ENCODE results near the gene A3GALT2.

Gene A3GALT2

GRCh38 chr1:33350611-33351280 lies 29.8 kb upstream of the A3GALT2 start:
- Histone ChIP-seq H3K9me3 (ENCODE audit: control insufficient read depth, low read length) (no peaks in the 10 kb centered on the region), H3K36me3 (ENCODE audit: control insufficient read depth, insufficient read depth, low read length) (peaks cover 48% of the 10 kb centered on the region), H3K4me3 (ENCODE audit: extremely low read depth, insufficient read depth, low read length, poor library complexity, severe bottlenecking) (peak overlapping the region; percentile 48), H3K27ac (ENCODE audit: low read depth, low read length, severe bottlenecking) (peak overlapping the region; percentile 82), H3K4me1 (ENCODE audit: control insufficient read depth, insufficient read depth, low read length, poor library complexity, severe bottlenecking) (peaks cover 14% of the 10 kb centered on the region)
- WGBS, 2 experiments (ENCODE audit: insufficient coverage in 2 of 2): 32 to 60% methylated on average over 5 of the region's 6 CpGs

DNA sequence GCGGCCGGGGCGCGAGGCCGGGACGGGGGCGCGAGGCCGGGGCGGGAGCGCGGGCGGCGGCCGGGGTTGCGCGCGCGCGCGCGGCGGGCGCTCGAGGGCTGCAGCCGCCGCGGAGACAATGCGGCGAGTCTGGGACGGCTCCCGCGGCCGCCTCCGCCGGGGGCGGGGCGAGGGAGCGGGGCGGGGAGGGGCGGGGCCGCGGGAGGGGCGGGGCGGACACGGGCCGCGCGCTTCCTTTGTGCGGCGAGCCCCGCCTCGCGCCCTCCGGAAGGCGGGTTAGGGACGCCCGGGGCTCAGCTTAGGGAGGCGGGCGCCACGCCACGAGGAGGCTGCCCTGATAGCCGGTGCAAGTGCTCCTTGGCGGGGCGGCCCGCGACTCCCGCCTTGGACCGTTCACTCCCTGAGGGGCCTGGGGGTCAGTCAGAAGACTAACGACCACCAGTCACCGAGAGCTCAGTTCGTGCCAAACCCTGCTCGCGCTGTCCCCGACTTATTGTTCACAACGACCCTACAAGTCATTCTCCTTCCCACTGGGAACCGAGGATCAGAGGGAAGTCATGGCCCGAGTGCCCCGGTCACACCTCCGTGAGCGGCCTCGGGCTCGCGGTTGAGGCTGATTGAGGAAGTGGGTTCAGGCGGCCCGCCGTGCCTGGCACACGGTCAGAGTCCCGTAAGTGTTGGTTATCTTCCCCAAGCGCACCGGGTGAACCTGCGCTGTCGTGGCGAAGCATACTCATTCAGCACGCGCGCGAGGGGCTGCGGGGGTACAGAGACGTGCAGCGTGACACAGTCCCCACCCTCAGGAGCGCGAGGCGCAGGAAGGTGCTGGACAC lies 29.1 kb upstream of the A3GALT2 start:
- Histone ChIP-seq H3K36me3 (ENCODE audit: control insufficient read depth, insufficient read depth, low read length) (peaks cover 45% of the 10 kb centered on the region), H3K27ac (ENCODE audit: low read depth, low read length, severe bottlenecking) (peak overlapping the region; percentile 82), H3K4me1 (ENCODE audit: control insufficient read depth, insufficient read depth, low read length, poor library complexity, severe bottlenecking) (peaks cover 22% of the 10 kb centered on the region), H3K9me3 (ENCODE audit: control insufficient read depth, low read length) (no peaks in the 10 kb centered on the region), H3K4me3 (ENCODE audit: extremely low read depth, insufficient read depth, low read length, poor library complexity, severe bottlenecking) (peak overlapping the region; percentile 48)
- WGBS, 2 experiments (ENCODE audit: insufficient coverage in 2 of 2): 3% methylated on average over 47 to 67 of the region's 104 CpGs

GRCh38 chr1:33349081-33349759 lies 28.3 kb upstream of the A3GALT2 start:
- Histone ChIP-seq H3K4me1 (ENCODE audit: control insufficient read depth, insufficient read depth, low read length, poor library complexity, severe bottlenecking) (peaks cover 30% of the 10 kb centered on the region), H3K36me3 (ENCODE audit: control insufficient read depth, insufficient read depth, low read length) (peaks cover 45% of the 10 kb centered on the region)

GRCh38 chr1:33348676-33349080 lies 27.8 kb upstream of the A3GALT2 start:
- 5 to 8% methylated on average over 10 of the region's 11 CpGs for WGBS, 2 experiments (ENCODE audit: insufficient coverage in 2 of 2)
- peak overlapping the region; percentile 67 for H3K4me3 ChIP-seq (ENCODE audit: extremely low read depth, insufficient read depth, low read length, poor library complexity, severe bottlenecking)
- peak overlapping the region; percentile 46 for H3K27ac ChIP-seq (ENCODE audit: low read depth, low read length, severe bottlenecking)
- no peaks in the 10 kb centered on the region for H3K9me3 ChIP-seq (ENCODE audit: control insufficient read depth, low read length)
- H3K36me3 ChIP-seq (ENCODE audit: control insufficient read depth, insufficient read depth, low read length): peaks cover 45% of the 10 kb centered on the region
- H3K4me1 ChIP-seq (ENCODE audit: control insufficient read depth, insufficient read depth, low read length, poor library complexity, severe bottlenecking): peaks cover 35% of the 10 kb centered on the region

More at GRCh38 chr1:33349081-33349759, 28.3 kb upstream of the A3GALT2 start:
- no peaks in the 10 kb centered on the region for H3K9me3 ChIP-seq (ENCODE audit: control insufficient read depth, low read length)
- H3K4me3 ChIP-seq (ENCODE audit: extremely low read depth, insufficient read depth, low read length, poor library complexity, severe bottlenecking): peak overlapping the region; percentile 67
- H3K27ac ChIP-seq (ENCODE audit: low read depth, low read length, severe bottlenecking): peak overlapping the region; percentile 51
- 0% methylated on average over 47 to 60 of the region's 78 CpGs for whole genome bisulfite sequencing, 2 experiments (ENCODE audit: insufficient coverage in 2 of 2)

DNA sequence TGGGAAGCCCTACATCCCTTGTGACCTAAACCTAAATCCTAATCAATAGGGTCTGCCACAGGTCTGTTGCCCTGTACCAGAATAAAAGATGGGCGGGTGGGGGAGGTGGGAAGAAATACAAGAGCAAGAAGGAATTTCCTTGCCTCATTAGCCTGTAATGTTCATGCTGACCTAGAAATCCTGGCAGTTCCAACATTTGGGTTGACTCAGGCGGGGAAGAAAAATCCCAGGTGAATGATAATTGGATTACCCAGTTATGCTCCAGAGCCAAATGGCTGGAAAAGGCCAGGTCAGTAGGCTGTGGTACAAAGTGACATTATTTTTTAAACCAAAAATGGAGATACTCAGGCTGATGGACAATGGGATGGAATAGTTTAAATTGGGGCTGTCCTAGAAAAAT lies 27.3 kb upstream of the A3GALT2 start:
- H3K4me3 ChIP-seq (ENCODE audit: extremely low read depth, insufficient read depth, low read length, poor library complexity, severe bottlenecking): peak overlapping the region; percentile 67
- no peaks in the 10 kb centered on the region for H3K9me3 ChIP-seq (ENCODE audit: control insufficient read depth, low read length)
- WGBS, 2 experiments (ENCODE audit: insufficient coverage in 2 of 2): 42 to 67% methylated on average over 1 to 2 of the region's 2 CpGs
- H3K36me3 ChIP-seq (ENCODE audit: control insufficient read depth, insufficient read depth, low read length): peaks cover 49% of the 10 kb centered on the region
- H3K27ac ChIP-seq (ENCODE audit: low read depth, low read length, severe bottlenecking): peak overlapping the region; percentile 86
- H3K4me1 ChIP-seq (ENCODE audit: control insufficient read depth, insufficient read depth, low read length, poor library complexity, severe bottlenecking): peaks cover 40% of the 10 kb centered on the region

DNA sequence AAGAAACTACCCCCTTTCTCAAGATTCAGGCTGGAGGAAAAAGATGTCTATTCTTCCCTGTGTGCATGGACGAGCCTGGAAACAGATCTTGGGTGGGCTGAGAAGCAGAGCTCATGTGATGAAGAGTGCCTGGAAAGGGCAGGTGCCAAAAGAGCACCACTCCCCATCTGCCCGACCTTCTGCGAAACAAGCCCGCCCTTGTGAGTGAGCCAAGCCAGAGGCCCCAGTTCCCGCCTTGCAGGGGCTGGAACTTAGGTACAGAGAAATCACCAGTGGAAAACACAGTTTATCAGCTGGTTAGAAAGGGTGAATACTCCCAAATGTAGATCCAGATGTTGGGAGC lies 26.7 kb upstream of the A3GALT2 start:
- H3K9me3 ChIP-seq (ENCODE audit: control insufficient read depth, low read length): no peaks in the 10 kb centered on the region
- peaks cover 44% of the 10 kb centered on the region for H3K4me1 ChIP-seq (ENCODE audit: control insufficient read depth, insufficient read depth, low read length, poor library complexity, severe bottlenecking)
- H3K4me3 ChIP-seq (ENCODE audit: extremely low read depth, insufficient read depth, low read length, poor library complexity, severe bottlenecking): peak overlapping the region; percentile 67
- H3K27ac ChIP-seq (ENCODE audit: low read depth, low read length, severe bottlenecking): peak overlapping the region; percentile 86
- H3K36me3 ChIP-seq (ENCODE audit: control insufficient read depth, insufficient read depth, low read length): peaks cover 52% of the 10 kb centered on the region
- WGBS, 2 experiments (ENCODE audit: insufficient coverage in 2 of 2): 70 to 73% methylated on average over 2 to 5 of the region's 5 CpGs

DNA sequence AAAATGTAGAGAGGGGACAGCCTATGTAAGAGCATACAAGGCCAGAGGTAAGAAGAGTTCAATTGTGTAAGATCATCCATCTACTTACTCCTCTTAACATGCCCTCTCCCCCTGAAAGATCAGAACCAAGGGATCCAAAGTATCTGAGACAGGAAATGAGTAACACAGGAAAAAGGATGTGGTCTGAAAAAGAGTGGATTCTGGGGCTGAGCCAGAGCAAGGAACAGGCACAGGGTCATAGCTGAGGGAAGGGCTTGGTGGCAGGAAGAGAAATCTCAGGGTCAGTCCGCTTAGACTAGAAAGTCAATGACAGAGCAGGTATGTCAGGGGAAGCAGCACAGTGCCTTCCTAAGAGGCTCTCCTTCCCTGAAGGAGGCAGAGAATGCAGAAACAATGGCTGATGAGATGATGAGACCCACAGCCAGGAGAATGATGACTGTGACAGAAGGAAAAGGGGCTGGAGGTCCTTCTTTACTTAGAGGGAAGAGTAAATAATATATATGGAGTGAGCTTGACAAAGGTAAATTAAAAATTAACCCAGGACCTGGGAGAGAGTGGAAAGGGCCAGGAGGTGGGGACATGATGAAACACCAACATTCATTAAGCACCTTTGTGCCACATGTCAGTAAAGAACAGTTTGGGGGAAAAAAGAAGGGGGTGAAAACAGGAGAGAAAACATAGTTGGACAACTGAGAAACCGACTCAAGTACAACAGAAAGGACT lies 26.2 kb upstream of the A3GALT2 start:
- Histone ChIP-seq H3K9me3 (ENCODE audit: control insufficient read depth, low read length) (no peaks in the 10 kb centered on the region), H3K27ac (ENCODE audit: low read depth, low read length, severe bottlenecking) (peak overlapping the region; percentile 86), H3K4me3 (ENCODE audit: extremely low read depth, insufficient read depth, low read length, poor library complexity, severe bottlenecking) (peak overlapping the region; percentile 67), H3K4me1 (ENCODE audit: control insufficient read depth, insufficient read depth, low read length, poor library complexity, severe bottlenecking) (peaks cover 49% of the 10 kb centered on the region), H3K36me3 (ENCODE audit: control insufficient read depth, insufficient read depth, low read length) (peaks cover 49% of the 10 kb centered on the region)
- 72 to 95% methylated on average over 2 of the region's 2 CpGs for WGBS, 2 experiments (ENCODE audit: insufficient coverage in 2 of 2)

DNA sequence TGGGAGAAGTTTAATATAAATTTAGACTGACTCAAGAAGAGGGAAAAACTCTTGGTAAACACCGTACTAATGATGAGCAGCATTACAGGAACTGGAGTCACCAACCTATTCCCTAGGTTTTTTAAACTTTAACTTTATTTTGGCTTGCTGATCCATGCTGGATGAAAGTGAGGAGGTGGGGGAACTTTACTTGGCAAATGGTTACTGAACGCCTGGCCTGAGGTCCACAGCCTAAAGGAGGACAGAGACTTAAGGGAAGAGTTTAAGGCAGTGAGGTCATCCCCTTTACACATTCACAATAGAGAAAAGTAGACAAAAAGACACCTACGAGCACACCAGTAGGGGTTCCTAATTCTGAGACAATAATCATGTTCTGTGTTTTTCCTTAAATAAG lies 25.6 kb upstream of the A3GALT2 start:
- Histone ChIP-seq H3K4me3 (ENCODE audit: extremely low read depth, insufficient read depth, low read length, poor library complexity, severe bottlenecking) (peak overlapping the region; percentile 67), H3K9me3 (ENCODE audit: control insufficient read depth, low read length) (no peaks in the 10 kb centered on the region)
- no CpG with 5 or more reads among the region's 3 CpGs for WGBS, 2 experiments (ENCODE audit: insufficient coverage in 2 of 2)

GRCh38 chr1:33344896-33345560 lies 24.1 kb upstream of the A3GALT2 start:
- Histone ChIP-seq H3K27ac (ENCODE audit: low read depth, low read length, severe bottlenecking) (no peak overlapping the region), H3K36me3 (ENCODE audit: control insufficient read depth, insufficient read depth, low read length) (peaks cover 67% of the 10 kb centered on the region), H3K4me3 (ENCODE audit: extremely low read depth, insufficient read depth, low read length, poor library complexity, severe bottlenecking) (no peak overlapping the region), H3K4me1 (ENCODE audit: control insufficient read depth, insufficient read depth, low read length, poor library complexity, severe bottlenecking) (peaks cover 62% of the 10 kb centered on the region), H3K9me3 (ENCODE audit: control insufficient read depth, low read length) (no peaks in the 10 kb centered on the region)
- 100% methylated on average over 1 of the region's 2 CpGs; no CpG with 5 or more reads in 1 of the 2 experiments for WGBS, 2 experiments (ENCODE audit: insufficient coverage in 2 of 2)

More for the DNA sequence above, 25.6 kb upstream of the A3GALT2 start:
- Histone ChIP-seq H3K4me1 (ENCODE audit: control insufficient read depth, insufficient read depth, low read length, poor library complexity, severe bottlenecking) (peaks cover 55% of the 10 kb centered on the region), H3K27ac (ENCODE audit: low read depth, low read length, severe bottlenecking) (peak overlapping the region; percentile 86), H3K36me3 (ENCODE audit: control insufficient read depth, insufficient read depth, low read length) (peaks cover 52% of the 10 kb centered on the region)

GRCh38 chr1:33343539-33343938 lies 22.6 kb upstream of the A3GALT2 start:
- H3K36me3 ChIP-seq (ENCODE audit: control insufficient read depth, insufficient read depth, low read length): peaks cover 69% of the 10 kb centered on the region
- H3K4me3 ChIP-seq (ENCODE audit: extremely low read depth, insufficient read depth, low read length, poor library complexity, severe bottlenecking): no peak overlapping the region
- no peaks in the 10 kb centered on the region for H3K9me3 ChIP-seq (ENCODE audit: control insufficient read depth, low read length)
- H3K27ac ChIP-seq (ENCODE audit: low read depth, low read length, severe bottlenecking): peak overlapping the region; percentile 36
- 79 to 83% methylated on average over 1 to 2 of the region's 5 CpGs for WGBS, 2 experiments (ENCODE audit: insufficient coverage in 2 of 2)
- peaks cover 77% of the 10 kb centered on the region for H3K4me1 ChIP-seq (ENCODE audit: control insufficient read depth, insufficient read depth, low read length, poor library complexity, severe bottlenecking)
